ENCODE measurements around the gene SEPTIN2. TPM values are rescaled to one million over a fixed set of nuclear protein-coding genes. Genes with fewer than 3 reads are reported as not detected.
"Not testable (repeated sequence)": the region's sequence is repeated elsewhere in the genome, so short reads cannot be mapped to it uniquely, and the experiment has no call there.

The SEPTIN2 gene
- total RNA-seq, 3 donors from 2014 or later: 298 to 321 (median 299) TPM

DNA sequence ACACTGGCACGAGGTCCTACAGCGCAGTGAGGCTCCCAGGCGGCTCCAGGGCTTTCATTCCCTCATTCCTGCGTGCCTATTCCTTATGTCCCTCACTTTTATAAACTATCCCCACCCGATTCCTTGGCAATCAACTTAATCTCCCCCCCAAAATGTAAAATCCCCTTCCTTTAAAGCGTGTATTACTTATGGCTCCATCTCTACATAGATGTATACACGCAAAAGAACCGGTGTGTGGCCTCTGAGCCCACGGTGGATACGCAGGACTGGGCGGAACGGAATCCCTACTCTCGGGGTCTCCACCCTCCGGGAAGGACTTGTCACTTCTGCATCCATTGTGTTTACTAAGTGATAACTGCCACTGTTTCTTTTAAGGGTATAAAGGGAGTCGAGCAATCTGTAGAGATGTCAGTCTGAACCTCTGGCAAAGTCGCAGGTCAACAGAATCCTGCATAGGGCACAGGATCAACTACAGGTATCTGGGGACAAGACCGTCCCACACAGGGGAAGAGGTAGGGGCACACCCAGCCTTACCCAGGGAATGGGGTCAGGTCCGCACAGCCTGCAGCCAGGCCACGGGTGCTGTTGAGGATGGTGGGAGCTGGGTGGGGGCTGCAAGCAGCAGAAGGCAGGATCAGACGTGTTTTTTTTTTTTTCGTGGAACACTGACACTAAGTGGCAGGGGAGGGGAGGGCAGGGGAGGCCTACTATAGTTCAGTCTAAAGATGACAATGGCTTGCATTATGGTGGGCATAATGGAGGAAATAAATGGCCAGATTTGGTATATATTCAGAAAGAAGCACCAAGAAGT lies 42.3 kb upstream of the SEPTIN2 start:
- intact Hi-C loops (cut with DNase I; ENCODE audit: low total_unique reads): no loop called here
- H3K4me3 ChIP-seq: peak overlapping the region; percentile 87 to 99 (median 96)
- peak overlapping the region; percentile 92 to 95 for H3K27ac ChIP-seq
- no peaks in the 10 kb centered on the region for H3K9me3 ChIP-seq
- no peaks in the 10 kb centered on the region for H3K27me3 ChIP-seq
- DNase-seq (ENCODE audit: low spot score in 2 of 2): no peak
- peaks cover 9 to 28% of the 10 kb centered on the region in 2 donors for H3K4me1 ChIP-seq
- no peaks in the 10 kb centered on the region for H3K36me3 ChIP-seq
- TF ChIP-seq POLR2AphosphoS5 (IDR thresholded peaks at IDR 0.05): no peak
- TF ChIP-seq, protein P1, sequence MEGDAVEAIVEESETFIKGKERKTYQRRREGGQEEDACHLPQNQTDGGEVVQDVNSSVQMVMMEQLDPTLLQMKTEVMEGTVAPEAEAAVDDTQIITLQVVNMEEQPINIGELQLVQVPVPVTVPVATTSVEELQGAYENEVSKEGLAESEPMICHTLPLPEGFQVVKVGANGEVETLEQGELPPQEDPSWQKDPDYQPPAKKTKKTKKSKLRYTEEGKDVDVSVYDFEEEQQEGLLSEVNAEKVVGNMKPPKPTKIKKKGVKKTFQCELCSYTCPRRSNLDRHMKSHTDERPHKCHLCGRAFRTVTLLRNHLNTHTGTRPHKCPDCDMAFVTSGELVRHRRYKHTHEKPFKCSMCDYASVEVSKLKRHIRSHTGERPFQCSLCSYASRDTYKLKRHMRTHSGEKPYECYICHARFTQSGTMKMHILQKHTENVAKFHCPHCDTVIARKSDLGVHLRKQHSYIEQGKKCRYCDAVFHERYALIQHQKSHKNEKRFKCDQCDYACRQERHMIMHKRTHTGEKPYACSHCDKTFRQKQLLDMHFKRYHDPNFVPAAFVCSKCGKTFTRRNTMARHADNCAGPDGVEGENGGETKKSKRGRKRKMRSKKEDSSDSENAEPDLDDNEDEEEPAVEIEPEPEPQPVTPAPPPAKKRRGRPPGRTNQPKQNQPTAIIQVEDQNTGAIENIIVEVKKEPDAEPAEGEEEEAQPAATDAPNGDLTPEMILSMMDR (IDR thresholded peaks at IDR 0.05): no peak
- no peak for TF ChIP-seq POLR2A (IDR thresholded peaks at IDR 0.05)

DNA sequence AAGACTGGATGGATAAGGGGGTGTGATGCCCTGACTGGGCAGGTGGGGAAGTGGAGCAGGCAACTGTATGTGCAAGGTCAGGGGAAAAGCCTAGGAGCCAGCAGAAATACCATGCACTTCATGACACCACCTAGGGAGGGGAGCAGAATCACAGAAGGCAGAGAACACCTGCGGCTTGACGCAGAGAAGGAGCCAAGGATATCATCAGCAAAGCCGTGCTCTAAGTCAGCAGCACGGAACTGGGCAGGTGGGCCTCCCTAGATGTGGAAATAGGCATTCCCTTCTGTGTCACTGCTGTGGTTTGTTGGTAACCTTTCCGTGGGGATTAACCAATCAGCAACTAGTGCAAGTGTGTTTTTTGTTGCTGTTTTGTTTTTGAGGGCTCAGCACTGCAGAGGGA lies 41.6 kb upstream of the SEPTIN2 start:
- Histone ChIP-seq H3K4me1 (peaks cover 9 to 21% of the 10 kb centered on the region in 2 donors), H3K27me3 (no peaks in the 10 kb centered on the region), H3K4me3 (no peak overlapping the region), H3K36me3 (no peaks in the 10 kb centered on the region), H3K9me3 (no peaks in the 10 kb centered on the region), H3K27ac (peak overlapping the region in 1 of 2 donors; percentile 92)
- TF ChIP-seq POLR2AphosphoS5 (IDR thresholded peaks at IDR 0.05): no peak
- no peak for TF ChIP-seq POLR2A (IDR thresholded peaks at IDR 0.05)
- TF ChIP-seq, protein P1 (IDR thresholded peaks at IDR 0.05): no peak
- intact Hi-C loops (cut with DNase I; ENCODE audit: low total_unique reads): no loop called here
- DNase-seq (ENCODE audit: low spot score in 2 of 2): no peak

DNA sequence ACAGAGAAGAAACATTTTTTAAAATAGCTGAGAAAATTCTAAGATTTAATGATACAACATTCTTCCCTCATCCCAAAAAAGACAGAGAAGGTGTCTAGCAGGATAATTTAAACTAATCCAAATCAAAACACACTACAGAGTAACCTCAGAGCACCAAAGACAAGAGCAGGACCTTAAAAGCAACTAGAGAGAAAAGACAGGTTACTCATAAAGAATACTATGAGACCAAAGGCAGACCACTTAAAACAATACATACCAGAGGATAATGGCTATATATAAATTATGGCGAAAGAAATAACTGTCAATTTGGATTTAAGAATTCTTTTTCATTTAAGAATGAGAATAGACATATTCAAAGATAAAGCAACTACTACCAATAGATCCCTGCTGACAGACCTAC lies 40.2 kb upstream of the SEPTIN2 start:
- H3K9me3 ChIP-seq: no peaks in the 10 kb centered on the region
- no peaks in the 10 kb centered on the region for H3K36me3 ChIP-seq
- H3K4me1 ChIP-seq: peaks cover 7 to 14% of the 10 kb centered on the region in 2 donors
- no peak for TF ChIP-seq POLR2A (IDR thresholded peaks at IDR 0.05)
- no peak overlapping the region for H3K27ac ChIP-seq
- DNase-seq (ENCODE audit: low spot score in 2 of 2): no peak
- intact Hi-C loops (cut with DNase I; ENCODE audit: low total_unique reads): no loop called here
- H3K27me3 ChIP-seq: no peaks in the 10 kb centered on the region
- H3K4me3 ChIP-seq: no peak overlapping the region

DNA sequence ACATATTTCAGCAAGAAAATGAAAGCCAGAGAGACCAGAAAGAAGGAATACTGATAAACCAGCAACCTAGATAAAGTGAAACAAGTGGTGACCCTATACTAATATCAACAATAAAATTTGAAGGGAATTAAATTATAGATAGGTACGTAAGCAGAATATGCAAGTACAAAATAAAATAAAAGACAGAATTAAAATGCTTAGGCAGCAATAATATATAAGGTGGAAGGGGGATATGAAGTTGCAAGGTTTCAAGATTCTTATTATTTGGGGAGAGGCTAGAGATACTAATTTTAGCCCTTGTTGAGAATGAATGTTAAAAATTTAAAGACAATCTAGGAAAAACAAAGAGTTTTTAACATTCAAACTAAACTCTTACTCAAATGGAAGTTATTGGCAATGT lies 39.8 kb upstream of the SEPTIN2 start:
- TF ChIP-seq, protein P1 (IDR thresholded peaks at IDR 0.05): no peak
- Histone ChIP-seq H3K27me3 (no peaks in the 10 kb centered on the region), H3K27ac (no peak overlapping the region), H3K4me1 (peaks cover 3 to 10% of the 10 kb centered on the region in 2 donors), H3K4me3 (no peak overlapping the region), H3K9me3 (no peaks in the 10 kb centered on the region), H3K36me3 (no peaks in the 10 kb centered on the region)
- DNase-seq (ENCODE audit: low spot score in 2 of 2): no peak
- intact Hi-C loops (cut with DNase I; ENCODE audit: low total_unique reads): no loop called here

DNA sequence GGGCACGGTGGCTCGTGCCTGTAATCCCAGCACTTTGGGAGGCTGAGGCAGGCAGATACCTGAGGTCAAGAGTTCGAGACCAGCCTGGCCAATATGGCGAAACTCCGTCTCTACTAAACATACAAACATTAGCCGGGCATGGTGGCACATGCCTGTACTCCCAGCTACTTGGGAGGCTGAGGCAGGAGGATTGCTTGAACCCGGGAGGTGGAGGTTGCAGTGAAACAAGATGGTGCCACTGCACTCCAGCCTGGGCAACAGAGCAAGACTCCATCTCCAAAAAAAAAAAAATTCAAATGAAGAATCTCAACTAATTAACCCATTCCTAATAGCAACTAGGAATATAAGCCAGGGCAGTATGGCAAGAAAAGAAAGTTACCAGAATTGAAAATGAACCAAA lies 37.4 kb upstream of the SEPTIN2 start:
- H3K27me3 ChIP-seq; DNase-seq (ENCODE audit: low spot score in 2 of 2); intact Hi-C loops (cut with DNase I; ENCODE audit: low total_unique reads): not testable (repeated sequence)

DNA sequence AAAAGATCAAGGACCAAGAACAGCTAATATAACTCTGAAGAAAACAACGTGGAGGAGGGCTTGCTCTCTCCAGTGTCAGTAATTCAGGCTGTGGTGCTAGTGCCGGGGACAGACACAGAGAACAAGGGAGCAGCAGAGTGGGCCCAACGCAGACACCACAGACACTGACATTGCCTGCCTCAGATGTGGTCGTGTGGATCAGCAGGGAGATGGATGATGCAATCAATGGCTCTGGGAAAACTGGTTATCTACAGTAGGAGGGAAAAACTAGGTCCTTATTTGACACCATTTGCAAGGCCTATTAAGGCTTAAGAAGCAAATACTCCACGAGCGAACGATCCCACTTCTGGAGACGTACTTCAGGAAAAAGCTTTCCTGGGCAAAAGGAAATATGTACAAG lies 36.3 kb upstream of the SEPTIN2 start:
- no peaks in the 10 kb centered on the region for H3K4me1 ChIP-seq
- intact Hi-C loops (cut with DNase I; ENCODE audit: low total_unique reads): no loop called here
- no peak for DNase-seq (ENCODE audit: low spot score in 2 of 2)
- H3K27ac ChIP-seq: no peak overlapping the region
- TF ChIP-seq, protein P1 (IDR thresholded peaks at IDR 0.05): no peak
- TF ChIP-seq POLR2AphosphoS5 (IDR thresholded peaks at IDR 0.05) (no peak), POLR2A (IDR thresholded peaks at IDR 0.05) (no peak)
- H3K4me3 ChIP-seq: no peak overlapping the region
- H3K9me3 ChIP-seq: no peaks in the 10 kb centered on the region
- H3K27me3 ChIP-seq: no peaks in the 10 kb centered on the region
- no peaks in the 10 kb centered on the region for H3K36me3 ChIP-seq

More for the DNA sequence above, 37.4 kb upstream of the SEPTIN2 start:
- H3K27ac ChIP-seq, H3K4me1 ChIP-seq, H3K9me3 ChIP-seq, H3K4me3 ChIP-seq, H3K36me3 ChIP-seq: not testable (repeated sequence)

All from breast epithelium (tissue), 4 donors.